SU-DHL-6 (cell line): ENCODE results near the gene PHF21B.

ENCODE experiments used
- EZH2phosphoT487 ChIP-seq: fragments of 200-600 bp; sonication (generic), shearing (Covaris generic); conservative IDR thresholded peaks from 2 replicates; pipeline ENCODE4 v1.6.1; 2018; ENCODE audit warnings: mild to moderate bottlenecking, antibody characterized with exemption, low read length, moderate library complexity, mixed read lengths
- TF ChIP-seq, protein P1 (sequence below): fragments of 200-600 bp; sonication (generic); IDR thresholded peaks from one replicate; pipeline ENCODE4 v1.5.1; 2017; ENCODE audit warnings: antibody characterized with exemption, mild to moderate bottlenecking, low read length, moderate library complexity; ENCODE audit not compliant: insufficient read depth, poor library complexity, severe bottlenecking

- TF ChIP-seq, protein P1, sequence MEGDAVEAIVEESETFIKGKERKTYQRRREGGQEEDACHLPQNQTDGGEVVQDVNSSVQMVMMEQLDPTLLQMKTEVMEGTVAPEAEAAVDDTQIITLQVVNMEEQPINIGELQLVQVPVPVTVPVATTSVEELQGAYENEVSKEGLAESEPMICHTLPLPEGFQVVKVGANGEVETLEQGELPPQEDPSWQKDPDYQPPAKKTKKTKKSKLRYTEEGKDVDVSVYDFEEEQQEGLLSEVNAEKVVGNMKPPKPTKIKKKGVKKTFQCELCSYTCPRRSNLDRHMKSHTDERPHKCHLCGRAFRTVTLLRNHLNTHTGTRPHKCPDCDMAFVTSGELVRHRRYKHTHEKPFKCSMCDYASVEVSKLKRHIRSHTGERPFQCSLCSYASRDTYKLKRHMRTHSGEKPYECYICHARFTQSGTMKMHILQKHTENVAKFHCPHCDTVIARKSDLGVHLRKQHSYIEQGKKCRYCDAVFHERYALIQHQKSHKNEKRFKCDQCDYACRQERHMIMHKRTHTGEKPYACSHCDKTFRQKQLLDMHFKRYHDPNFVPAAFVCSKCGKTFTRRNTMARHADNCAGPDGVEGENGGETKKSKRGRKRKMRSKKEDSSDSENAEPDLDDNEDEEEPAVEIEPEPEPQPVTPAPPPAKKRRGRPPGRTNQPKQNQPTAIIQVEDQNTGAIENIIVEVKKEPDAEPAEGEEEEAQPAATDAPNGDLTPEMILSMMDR: no peak
- TF ChIP-seq EZH2phosphoT487: no peak
Measured at GRCh38 chr22:44942979-44943700, 66.7 kb downstream of the PHF21B start.
